SK-N-SH treated with all-trans-retinoic acid at 6 μM for 48 hours (cell line): ENCODE results near the gene TLL2.

Experiments
- ARNTL ChIP-seq: fragments of 450-650 bp; formaldehyde crosslinking; IDR thresholded peaks from 2 replicates; pipeline ENCODE4 v1.5.0; 2020; ENCODE audit warnings: low read depth, mild to moderate bottlenecking, moderate library complexity, borderline replicate concordance
- CREB5 ChIP-seq: fragments of 250-450 bp; sonication (Bioruptor Pico); IDR thresholded peaks from 2 replicates; pipeline ENCODE4 v1.5.1; 2020; ENCODE audit warnings: low read depth, mild to moderate bottlenecking, moderate library complexity
- CSRNP3 ChIP-seq: fragments of 250-450 bp; sonication (Bioruptor Pico); IDR thresholded peaks from 2 replicates; pipeline ENCODE4 v1.5.1; 2021; ENCODE audit warnings: mild to moderate bottlenecking, moderate library complexity
- ESRRG ChIP-seq: fragments of 250-450 bp; sonication (Bioruptor Pico); IDR thresholded peaks from 2 replicates; pipeline ENCODE4 v1.6.1; 2021; ENCODE audit warnings: mild to moderate bottlenecking
- GLIS3 ChIP-seq: fragments of 250-450 bp; sonication (Bioruptor Pico); IDR thresholded peaks from 2 replicates; pipeline ENCODE4 v1.5.0; 2020; ENCODE audit warnings: mild to moderate bottlenecking, moderate library complexity
- OSR1 ChIP-seq: fragments of 250-450 bp; sonication (Bioruptor Pico); IDR thresholded peaks from 2 replicates; pipeline ENCODE4 v1.8.0; 2022; ENCODE audit warnings: moderate library complexity, mild to moderate bottlenecking, inconsistent platforms
- PATZ1 ChIP-seq: fragments of 250-450 bp; sonication (Bioruptor Pico); IDR thresholded peaks from 2 replicates; pipeline ENCODE4 v1.8.0; 2020; ENCODE audit warnings: mild to moderate bottlenecking, moderate library complexity, borderline replicate concordance
- ZFP3 ChIP-seq: fragments of 250-450 bp; sonication (Bioruptor Pico); IDR thresholded peaks from 2 replicates; pipeline ENCODE4 v1.5.0; 2020; ENCODE audit warnings: mild to moderate bottlenecking, moderate library complexity
- ZFP30 ChIP-seq: fragments of 450-650 bp; formaldehyde crosslinking; IDR thresholded peaks from 2 replicates; pipeline ENCODE4 v1.5.0; 2022; ENCODE audit warnings: mild to moderate bottlenecking, moderate library complexity
- ZNF565 ChIP-seq: fragments of 450-650 bp; formaldehyde crosslinking; conservative IDR thresholded peaks from 2 replicates; pipeline ENCODE4 v1.5.0; 2020; ENCODE audit warnings: low read depth, mild to moderate bottlenecking, moderate library complexity
- ZNF8 ChIP-seq: fragments of 450-650 bp; formaldehyde crosslinking; IDR thresholded peaks from 2 replicates; pipeline ENCODE4 v1.5.0; 2020; ENCODE audit warnings: mild to moderate bottlenecking, moderate library complexity

- no peak for TF ChIP-seq ZNF8 (CRISPR knock-in tag)
- no peak for TF ChIP-seq ZFP3
- TF ChIP-seq OSR1 (CRISPR knock-in tag): no peak
- no peak for TF ChIP-seq CREB5
- TF ChIP-seq CSRNP3 (CRISPR knock-in tag): no peak
- TF ChIP-seq ESRRG (CRISPR knock-in tag): no peak
- no peak for TF ChIP-seq PATZ1
- no peak for TF ChIP-seq GLIS3 (CRISPR knock-in tag)
- TF ChIP-seq ZNF565: no peak
- no peak for TF ChIP-seq ARNTL (CRISPR knock-in tag)
- TF ChIP-seq ZFP30 (CRISPR knock-in tag): no peak
Measured at GRCh38 chr10:96376483-96376882, 137.2 kb downstream of the TLL2 start.
